Islet of Langerhans (tissue), 1 donor: ENCODE data around the gene LRPAP1.
"Not testable (repeated sequence)": the region's sequence is repeated elsewhere in the genome, so short reads cannot be mapped to it uniquely, and the experiment has no call there.

Source experiments
- FAIRE-seq: peaks from one replicate; lab custom pipeline; 2011; peaks lifted over from hg19 to GRCh38; lab: Jason Lieb, UNC

Gene LRPAP1

DNA sequence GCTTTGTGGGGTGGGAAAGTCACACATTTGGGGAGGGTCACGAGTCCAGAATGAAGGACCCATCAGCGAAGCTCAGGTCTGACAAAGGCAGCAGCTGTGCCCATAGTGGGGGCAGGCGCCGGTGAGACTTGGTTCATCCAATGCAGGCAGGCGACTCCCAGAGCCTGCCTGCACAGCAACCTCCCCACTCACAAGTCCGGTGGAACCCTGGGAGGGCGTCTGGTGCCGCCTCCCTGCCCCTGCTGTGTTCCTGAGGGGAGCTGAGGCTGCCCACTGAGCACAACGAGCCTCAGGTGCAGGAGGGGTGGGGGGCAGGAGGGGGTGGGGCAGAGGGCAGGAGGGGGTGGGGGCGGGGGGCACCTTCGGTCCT, 13.7 kb downstream of the LRPAP1 start:
- FAIRE-seq, result no peak

DNA sequence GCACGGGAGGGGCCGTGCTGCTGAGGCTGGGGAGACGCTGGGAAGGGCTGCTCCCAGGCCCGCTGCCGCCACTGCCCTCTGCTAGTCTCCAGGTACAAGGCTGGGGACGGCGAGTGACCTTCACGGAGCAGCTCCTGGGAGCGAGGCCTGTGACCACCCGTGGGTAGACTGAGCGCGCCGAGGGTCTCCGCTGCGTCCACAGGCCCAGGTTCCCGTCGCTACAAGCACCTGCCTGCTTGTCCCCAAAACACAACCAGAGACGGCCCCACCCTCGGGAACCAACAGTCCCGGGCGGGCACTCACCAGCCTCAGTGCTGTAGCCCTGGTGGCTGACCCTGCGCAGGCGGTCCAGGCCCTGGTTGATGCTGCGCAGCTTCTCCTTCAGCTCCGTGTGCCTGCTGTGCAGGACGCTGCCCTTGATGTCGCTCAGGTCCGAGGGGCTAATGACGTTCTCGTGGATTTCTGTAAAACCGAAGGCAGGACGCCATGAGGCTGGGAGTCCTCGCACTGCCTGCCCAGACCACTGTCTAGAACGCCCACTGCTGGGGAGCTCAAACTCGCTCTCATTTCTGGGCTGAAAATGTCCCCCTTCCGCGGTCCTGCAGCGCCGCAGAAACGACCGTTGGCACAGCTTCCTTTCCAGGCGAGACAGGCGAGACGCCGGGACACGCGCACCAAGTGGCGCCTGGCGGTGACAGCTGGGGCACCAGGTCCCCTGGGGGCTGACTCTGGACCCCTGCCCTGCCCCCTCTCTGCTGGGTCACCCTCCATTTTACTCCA, 14.3 kb downstream of the LRPAP1 start:
- FAIRE-seq, result no peak

DNA sequence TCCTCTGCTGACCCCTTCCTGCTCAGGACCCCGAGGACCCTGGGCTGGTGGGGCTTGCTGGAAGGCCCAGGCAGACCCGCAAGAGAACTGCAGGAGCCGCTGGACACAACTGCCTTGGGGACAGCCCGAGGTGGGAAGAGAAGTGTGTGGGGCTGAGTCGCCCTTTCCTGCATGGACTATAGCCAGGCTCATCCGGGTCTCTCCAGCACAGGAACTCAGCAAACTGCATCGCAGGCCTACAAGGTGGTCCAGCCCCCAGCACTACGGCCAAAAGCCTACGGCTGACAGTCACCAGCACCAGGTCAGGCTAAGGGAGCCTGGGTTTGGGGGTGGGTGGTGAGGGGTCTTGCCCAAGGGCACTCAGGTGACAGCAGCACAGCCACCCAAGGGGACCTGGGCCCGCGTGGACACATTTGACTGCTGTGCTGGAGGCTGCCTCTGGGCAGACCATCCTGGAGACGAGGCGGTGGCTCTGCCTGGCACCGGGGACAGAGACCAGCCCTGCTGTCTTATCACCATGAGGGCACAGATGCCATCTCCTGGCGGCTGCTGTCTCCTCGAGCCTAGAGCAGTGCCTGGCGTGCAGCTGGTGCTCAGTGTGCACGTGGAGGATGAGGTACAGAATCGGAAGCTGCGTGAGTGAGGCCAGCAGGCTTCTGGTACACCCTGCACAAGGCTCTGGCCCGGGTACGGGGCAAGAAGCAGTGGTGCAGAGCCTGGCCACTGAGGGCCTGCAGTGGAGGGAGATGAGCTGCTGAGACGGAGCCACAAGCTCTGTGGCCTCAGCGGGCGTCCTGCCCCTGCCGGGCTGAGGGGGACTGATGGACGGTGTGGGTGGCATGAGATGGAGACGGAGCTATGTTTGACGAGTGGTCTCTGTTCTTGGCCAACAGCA, 15.1 kb downstream of the LRPAP1 start:
- FAIRE-seq, result no peak

DNA sequence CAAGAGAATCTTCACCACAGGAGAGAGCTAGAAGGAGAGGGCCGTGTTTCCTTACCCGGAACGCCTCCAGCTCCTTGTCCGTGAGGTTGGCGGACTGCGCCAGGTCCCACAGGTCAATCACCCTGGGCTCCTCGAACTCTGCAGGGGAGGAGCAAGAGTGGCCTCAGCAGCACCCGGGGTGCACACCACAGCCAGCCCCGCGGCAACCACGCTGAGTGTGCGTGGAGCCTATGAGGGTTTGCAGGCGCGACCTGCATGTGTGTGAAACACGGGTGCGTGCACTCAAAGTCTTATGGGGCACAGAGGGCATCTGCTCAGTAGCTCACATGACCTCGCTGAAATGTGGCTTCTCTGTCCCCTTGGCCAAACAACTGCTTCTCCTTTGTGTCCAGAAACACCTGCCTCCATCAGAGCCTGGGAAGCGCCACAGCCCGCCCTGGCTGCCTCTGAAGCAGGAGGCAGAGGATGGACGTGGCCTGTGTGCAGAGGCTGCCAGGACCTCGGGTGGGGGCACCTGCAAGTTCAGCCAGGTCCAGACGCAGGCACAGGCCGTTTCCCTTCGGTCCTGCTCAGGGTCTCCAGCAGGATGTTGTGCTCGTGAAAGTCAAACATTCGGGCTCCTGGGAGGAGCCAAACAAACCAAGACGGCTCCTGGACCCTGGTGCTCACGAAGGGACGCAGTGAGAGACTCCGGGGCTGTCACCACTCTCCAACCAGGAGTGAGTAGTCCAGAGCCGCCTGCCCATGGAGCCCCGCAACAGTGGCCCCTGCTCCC, 16.0 kb downstream of the LRPAP1 start:
- FAIRE-seq, result no peak

DNA sequence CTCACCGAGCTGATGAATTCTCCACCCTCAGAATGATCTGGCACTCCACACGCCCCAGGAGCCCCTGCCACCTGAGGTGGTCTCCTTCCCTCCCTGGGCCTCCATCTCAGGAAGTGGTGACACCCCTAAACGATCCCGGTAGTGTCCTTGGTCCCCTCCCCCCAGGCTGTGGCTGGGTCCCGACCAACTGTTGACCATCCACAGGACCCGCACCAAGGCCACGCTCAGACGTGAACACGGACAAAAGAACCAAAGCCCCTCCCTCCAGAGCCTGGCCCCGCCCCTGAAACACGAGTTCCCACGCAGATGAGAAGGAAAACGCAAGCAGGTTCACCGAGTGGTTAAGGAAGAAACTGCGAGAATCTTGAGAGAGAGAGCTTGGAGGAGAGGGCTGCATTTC, 16.6 kb downstream of the LRPAP1 start:
- no peak for FAIRE-seq

DNA sequence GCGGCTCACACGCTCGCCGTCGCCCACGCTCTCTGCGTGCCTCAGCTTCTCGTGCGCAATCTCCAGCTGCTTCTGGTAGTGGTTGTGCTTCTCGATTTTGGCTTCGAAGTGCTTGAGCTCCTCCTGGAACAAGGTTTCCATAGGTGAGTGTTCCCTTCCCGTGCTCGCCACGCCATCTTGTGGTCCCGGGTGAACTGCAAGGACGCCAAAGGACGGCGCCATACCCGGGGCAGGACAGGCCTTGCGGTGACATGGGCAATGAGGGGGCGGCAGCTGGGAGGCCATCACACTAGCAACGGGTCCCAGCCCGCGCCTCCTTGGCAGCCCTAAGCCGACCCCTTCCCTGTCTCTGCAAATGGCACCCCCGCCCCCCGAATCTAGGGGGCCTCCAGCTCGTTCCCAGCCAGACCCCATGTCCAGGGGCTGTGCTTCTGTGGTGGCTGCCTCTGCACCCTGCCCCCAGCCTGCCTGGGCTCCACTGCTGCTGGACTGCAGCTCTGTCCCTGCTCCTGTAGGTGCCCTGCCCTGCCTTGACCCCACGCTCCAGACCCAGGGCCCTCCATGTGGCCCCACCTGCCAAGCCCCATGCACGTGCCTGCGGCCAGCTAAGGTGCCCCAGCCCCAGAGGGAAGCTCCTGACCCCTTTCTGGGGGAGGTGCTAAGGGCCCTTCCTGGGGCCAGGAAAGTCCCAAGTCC, 17.3 kb downstream of the LRPAP1 start:
- no peak for FAIRE-seq

DNA sequence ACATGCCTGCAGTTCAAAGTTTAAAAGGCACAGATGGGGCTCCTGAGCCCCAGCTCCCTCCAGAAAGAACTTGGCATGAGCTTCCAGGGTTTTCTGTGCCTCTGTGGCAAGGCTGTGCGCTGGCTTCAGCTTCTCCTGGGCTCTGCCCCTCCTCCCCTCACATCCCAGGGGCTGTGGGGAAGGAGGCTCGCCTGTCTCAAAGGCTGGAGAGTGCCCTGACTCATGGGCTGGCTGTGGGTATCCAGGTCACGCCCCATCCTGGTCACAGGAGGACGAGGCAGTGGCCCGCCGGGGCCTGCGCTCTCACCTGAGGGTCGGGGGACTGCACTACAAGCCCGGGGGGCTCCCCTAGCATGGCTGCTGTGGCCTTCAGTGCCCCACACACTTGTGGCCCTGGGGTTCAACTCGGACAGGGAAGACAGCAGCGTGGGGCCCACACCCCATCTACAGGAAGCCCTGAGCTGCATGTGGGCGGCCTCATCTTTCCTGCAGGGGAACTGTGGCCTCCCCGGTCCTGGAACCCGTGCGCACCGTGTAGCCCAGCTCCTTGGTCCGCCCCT, 17.9 kb downstream of the LRPAP1 start:
- FAIRE-seq, result no peak

DNA sequence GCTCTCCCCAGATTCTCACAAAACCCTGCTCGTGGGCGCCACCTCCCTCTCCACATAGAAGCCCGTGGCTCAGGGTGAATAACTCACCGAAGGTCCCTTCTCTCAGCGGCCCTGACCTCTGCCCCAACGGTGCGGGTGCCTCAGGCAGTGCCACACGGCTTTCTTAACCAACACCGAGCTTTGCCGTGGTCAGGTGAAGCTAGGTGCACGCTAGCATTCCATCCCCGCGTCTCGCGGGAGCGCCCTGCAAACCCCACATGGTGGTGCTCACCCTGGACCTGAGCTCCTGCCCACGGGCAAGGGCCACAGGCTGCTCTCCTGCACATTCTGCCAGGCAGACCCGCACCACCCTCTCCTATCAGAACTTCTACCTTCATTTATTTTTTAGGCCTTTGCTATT, 18.4 kb downstream of the LRPAP1 start:
- FAIRE-seq, result no peak

DNA sequence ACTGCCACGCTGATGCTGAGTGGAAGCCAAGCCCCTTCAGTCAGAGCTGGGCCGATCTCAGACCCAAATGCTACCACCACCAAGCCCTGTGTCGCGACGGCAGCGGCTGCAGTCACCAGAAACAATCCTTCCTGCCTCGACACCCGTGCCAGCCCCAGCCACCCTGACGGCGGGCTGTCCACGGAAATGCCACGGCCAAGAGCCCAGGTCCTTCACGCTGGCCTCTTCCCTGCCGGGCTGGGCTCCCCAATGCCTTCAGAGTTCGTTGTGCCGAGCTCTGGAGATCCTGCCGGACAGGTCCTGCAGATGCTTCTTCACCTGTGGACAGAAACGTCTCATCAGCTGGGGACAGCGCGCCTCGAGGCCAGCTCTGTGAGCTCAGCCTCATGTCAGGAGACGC, 19.5 kb downstream of the LRPAP1 start:
- no peak for FAIRE-seq

DNA sequence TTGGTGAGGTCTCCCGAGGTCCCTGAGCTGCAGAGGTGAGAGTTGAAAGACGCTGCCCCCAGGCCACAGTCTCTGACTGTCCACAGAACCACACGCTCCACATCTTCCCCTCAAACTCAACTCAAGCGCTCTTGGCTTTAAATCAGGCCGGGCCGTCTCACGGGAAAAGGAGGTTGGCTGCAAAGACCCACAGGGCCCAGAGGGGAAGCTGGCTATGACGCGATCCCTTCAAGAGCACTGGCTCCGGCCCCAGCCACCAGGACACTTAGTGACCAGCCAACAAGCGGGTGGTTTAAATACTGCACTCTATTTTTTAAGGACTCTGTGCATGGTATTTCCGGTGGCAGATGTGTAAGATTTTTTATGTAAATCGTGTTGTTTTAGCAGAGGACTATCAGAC, 19.9 kb downstream of the LRPAP1 start:
- FAIRE-seq, result no peak

DNA sequence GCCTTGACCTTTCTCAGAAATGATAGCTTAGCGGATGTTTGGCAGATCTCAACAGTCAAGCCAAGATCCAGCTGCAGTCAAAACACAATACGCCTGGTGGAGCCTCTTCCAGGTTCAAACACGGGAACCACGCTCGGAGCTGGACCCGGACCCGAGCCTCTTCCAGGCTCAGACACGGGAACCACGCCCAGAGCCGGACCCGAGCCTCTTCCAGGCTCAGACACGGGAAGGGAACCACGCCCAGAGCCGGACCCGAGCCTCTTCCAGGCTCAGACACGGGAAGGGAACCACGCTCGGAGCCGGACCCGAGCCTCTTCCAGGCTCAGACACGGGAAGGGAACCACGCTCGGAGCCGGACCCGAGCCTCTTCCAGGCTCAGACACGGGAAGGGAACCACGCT, 20.6 kb downstream of the LRPAP1 start:
- not testable (repeated sequence) for FAIRE-seq

DNA sequence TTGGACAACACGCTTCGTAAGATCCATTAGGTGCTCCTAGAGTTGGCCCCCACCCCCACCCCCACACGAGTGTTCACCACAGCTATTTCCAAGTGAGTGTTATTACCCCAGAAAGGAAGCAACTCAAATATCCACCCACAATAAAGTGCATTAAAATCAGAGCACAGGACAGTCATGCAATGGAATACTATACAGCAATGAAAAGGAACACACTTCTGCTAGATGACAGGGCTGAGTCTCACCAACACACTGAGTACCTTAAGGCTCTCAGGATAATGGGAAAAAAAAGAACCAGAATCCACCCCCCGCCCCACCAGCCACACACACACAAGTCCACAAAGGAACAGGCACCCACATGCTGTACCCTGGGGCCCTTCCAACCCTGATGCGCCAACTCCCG, 21.0 kb downstream of the LRPAP1 start:
- FAIRE-seq, result no peak

DNA sequence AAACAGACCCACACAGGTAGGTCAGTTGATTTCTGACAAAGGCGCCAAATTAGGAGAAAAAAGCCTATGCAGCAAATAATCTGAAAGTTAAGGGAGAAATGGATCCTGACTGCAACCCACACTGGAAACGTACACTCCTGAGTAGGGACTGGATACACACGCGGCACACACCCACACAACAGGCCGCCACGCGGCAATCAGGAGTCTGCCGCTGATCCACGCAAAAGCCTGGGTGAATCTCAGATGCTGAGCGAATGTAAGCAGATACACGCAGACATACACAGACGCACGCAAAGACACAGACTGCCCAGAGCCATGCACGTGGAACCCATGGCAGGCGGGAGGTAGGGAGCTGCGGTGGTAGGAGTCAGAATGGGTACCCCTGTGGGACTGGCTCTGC, 21.7 kb downstream of the LRPAP1 start:
- no peak for FAIRE-seq

DNA sequence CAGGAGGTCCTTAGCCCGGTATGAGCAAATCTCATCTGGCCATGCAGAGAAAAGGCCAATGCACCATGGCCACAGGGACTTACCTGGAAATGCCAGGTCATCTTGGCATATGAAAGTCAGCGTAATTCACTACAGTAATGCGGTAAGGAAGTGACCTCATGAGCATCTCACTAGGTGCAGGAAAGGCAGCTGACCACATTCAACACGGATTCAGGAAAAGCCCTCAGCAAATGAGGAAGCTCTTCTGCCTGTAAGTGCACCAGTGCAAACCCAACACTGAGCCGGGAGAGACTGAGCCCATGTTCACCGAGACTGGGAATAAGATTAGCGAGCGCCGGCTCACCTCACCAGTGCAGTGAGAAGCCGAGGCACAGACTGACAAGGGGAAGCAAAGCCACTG, 23.7 kb downstream of the LRPAP1 start:
- no peak for FAIRE-seq

DNA sequence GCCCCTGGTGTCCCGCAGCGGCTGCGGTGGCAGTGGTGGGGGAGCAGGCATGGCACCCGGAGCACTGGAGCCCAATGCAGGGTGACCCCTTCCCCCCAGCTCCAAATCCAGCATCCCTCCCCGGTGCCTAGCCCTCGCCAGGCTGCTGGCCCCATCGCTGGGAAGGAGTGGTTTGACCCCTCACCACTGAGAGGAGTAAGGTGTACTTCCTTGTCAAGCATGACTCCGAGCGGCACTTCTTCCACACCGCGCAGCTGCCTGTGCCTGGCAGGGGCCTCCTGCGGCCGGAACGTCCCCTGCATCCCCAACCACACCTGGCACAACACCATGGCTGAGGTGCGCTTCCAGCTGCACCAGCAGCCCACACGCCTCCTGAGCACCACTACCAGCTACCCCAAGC, 27.0 kb downstream of the LRPAP1 start:
- no peak for FAIRE-seq

DNA sequence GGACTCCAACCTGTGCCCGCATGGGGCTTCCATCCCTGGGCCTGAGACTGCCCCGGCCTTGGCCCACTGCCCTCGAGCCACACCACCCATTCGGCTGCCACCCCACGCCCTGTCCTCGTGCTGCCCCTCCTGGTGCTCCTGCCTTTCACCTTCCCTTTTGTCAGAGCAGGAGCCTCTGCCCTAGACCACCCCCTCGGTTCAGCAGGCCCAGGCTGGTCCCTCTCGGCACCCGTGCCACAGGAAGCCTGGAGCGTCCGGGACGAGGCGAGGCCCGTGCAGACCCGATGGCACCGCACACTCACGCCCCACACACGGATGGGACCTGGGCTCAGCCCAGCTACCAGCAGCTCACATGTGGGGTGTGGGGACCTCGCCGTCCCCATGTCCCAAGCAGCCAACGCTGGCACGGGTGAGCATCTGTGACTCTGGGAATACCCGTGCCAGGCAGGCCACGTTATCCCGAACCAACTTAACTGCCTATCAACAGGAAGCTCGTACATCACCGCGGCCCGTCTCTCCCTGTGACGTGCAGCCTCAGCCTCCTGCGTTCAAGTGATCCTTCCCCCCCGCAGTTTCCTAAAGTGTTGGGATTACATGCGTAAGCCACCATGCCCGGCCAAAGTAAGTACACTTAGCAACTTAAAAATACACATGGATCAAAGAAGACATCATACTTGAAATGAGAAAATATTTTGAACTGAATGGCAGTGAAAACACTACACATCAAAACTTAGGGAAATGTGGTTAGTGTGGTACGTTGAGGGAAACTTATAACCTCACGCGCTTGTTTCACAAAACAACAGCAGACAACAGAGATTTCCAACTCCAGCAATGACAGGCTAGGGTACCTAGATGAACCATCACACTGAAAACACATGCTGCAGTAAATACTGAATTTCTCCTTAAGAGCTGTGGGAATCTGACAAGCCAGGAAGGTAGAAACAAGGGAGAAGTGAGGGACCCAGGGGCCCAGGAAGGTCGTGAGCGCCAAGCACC, 29.0 kb downstream of the LRPAP1 start:
- FAIRE-seq, result no peak

DNA sequence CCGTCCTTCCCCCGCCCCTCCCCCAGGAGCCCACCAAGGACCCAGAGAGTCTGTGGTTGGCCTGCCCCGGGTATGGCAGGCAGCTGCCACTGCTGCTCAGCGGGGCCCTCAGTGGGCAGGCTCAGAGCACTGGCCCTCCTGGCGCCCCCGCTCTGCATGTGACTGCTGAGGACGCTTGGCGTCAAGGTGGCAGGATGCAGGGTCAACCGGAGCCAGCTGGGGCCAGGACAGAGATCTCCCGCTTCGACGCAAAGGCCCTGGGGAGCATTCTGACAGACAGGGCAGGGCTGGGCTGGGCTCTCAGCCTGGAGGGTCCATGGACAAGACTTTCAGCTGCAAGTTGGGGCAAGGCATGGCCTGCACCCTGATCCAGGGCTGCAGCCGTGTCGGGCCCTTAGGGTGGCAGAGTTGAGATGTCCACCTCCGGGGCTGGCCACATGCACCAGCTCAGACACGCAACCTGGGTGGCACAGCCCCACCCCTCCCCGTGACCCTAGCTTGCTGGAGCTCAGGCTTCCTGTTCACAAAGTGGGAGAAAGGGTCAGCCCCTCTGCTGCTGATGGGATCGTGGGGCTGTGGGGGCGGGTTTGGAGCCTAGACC, 30.3 kb downstream of the LRPAP1 start:
- FAIRE-seq, result no peak

DNA sequence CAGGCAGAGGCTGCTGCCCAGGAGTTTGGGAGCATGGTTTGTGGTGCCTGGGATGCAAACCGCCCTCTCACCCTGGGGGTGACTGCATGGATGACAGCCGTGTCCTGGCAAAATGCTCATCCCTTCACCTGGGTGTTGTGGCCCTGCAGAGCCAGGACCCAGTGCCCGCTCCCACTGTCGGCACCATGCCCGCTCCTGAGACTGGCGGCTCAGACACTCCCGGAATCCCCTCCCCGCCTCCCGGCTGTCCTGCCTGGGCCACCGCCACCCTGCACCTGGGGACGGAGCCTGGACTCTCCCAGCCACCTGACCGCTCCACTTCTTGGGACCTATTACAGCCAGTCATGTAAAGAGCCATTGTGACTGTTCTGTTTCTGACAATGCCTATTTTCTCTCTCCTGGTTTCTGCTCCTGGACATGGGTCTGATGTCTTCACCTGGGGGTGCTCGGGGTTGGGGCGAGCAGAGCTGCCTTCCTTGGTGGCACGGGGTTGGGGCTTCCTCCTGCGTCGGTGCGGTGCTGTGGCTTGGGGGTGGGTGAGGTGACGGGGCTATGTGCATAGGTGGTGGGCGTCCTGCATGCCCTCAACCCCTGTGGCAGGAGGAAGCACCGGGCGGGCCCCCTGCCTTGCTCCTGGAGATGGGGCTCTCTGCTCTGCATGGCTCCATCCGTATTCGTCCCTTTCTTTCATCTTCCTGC, 30.9 kb downstream of the LRPAP1 start:
- no peak for FAIRE-seq

DNA sequence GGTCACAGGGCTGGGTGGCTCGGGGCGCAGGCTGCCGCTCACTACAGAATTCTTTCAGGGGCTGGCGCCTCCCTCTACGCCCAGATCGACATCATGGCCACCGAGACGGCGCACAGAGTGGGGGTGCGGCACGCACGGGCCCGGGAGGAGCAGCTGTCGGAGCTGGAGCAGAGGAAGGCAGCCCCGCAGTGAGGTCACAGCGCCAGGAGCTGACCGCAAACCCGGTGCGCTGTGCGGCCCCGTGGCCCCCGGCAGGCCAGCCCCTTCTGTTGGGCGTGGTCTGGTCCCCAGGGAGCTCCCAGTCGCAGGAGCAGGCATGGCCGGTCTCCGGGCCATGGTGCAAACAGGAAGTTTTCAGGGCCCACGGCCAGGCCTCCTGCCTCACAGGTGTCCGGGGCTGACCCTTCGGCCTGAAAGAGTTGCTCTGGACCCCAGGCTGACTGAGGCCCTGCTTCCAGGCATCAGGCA, 31.6 kb downstream of the LRPAP1 start:
- FAIRE-seq, result no peak

DNA sequence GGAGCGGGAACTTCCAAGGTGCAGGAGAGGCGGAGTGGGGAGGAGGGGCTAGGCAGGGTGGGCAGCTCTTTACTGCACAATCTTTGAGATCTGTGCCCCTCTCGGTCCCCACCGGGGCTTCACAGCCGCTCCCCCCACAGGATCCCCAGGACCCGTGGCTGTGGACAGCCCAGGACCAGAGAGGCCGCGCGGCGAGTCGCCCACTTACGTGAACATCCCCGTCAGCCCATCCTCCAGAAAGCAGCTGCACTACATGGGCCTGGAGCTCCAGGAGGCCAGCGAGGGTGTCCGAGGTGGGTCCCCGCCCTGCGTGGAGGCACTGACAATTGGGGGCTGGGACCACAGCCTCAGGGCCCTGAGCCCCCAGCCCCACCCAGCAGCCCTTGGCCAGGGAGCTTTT, 32.1 kb downstream of the LRPAP1 start:
- FAIRE-seq, result no peak
